K562 (cell line): ENCODE results near the gene RNF224. TPM values are rescaled to one million over a fixed set of nuclear protein-coding genes. Genes with fewer than 3 reads are reported as not detected.
A peak's percentile ranks its signal among the peaks of the same experiment; 100 is the strongest.

Source experiments
- FOXA1 ChIP-seq: fragments of 450-650 bp; IDR thresholded peaks from 2 replicates; pipeline ENCODE4 v1.6.1; 2016; ENCODE audit warnings: mild to moderate bottlenecking, borderline replicate concordance
- ID3 ChIP-seq, 2 experiments: fragments of 250-450 bp in 1 of 2; fragments of 450-650 bp in 1 of 2; sonication (Bioruptor Pico) in 1 of 2; IDR thresholded peaks; 2 replicates each; pipeline versions ENCODE4 v1.6.1 to v1.8.0; 2016 to 2021; ENCODE audit warnings: mild to moderate bottlenecking in 2 of 2, moderate library complexity in 2 of 2, missing compliant biosample characterization in 1 of 2, missing genetic modification characterization in 1 of 2
- KAT7 ChIP-seq: sonication (generic); formaldehyde crosslinking; IDR thresholded peaks from 2 replicates; pipeline ENCODE4 v1.8.0; 2022; ENCODE audit warnings: missing genetic modification reagents, mild to moderate bottlenecking, borderline replicate concordance
- MGA ChIP-seq: fragments of 450-650 bp; IDR thresholded peaks from 2 replicates; pipeline ENCODE4 v1.6.1; 2016; ENCODE audit warnings: mild to moderate bottlenecking, moderate library complexity
- PATZ1 ChIP-seq: fragments of 250-450 bp; sonication (Bioruptor Pico); IDR thresholded peaks from 2 replicates; pipeline ENCODE4 v1.5.0; 2020; ENCODE audit warnings: mild to moderate bottlenecking, borderline replicate concordance
- SAFB ChIP-seq: fragments of 200-400 bp; formaldehyde crosslinking; IDR thresholded peaks from 2 replicates; pipeline ENCODE4 v1.6.1; 2017; ENCODE audit warnings: low read depth, low read length, borderline replicate concordance
- TSHZ1 ChIP-seq: fragments of 250-450 bp; sonication (Bioruptor Pico); IDR thresholded peaks from 2 replicates; pipeline ENCODE4 v1.4.0; 2020; ENCODE audit warnings: mild to moderate bottlenecking, moderate library complexity
- polyA plus RNA-seq, 8 experiments: library from polyadenylated mRNA; depleted of rRNA in 4 of 8; stranded (reverse) in 5 of 8; unstranded in 3 of 8; fragments of >200 nt; fragmentation: Nextera tagmentation in 2 of 8; fragmentation: Illumina TruSeq in 1 of 8; extraction: Ambion mirVana in 2 of 8; extraction: Trizol in 1 of 8; gene quantifications; 2 replicates each; pipeline versions ENCODE4 v1.2.1 to v1.2.3, GENCODE V29; 2011 to 2014; ENCODE audit warnings: inconsistent platforms in 1 of 8, missing spikeins in 1 of 8
- total RNA-seq, 7 experiments: library from RNA; depleted of rRNA in 6 of 7; stranded (reverse); fragments of >200 nt in 6 of 7; fragmentation: Illumina TruSeq in 2 of 7; extraction: Trizol in 2 of 7; gene quantifications; 2 replicates each; pipeline versions ENCODE4 v1.2.1 to v1.2.3, GENCODE V29; 2011 to 2021; ENCODE audit warnings: low replicate concordance in 1 of 7

The RNF224 gene
- total and polyA plus RNA-seq, 9 of the 15 experiments (the other 6 are each of a cell fraction or from before 2014, with no cell fraction given), result not detected

- no peak for TF ChIP-seq MGA
- no peak for TF ChIP-seq TSHZ1 (CRISPR knock-in tag)
- TF ChIP-seq KAT7 (CRISPR knock-in tag), result 0 out of 2 replicates have a peak, but pooled peaks have one; percentile 61
- no peak for TF ChIP-seq ID3 (CRISPR knock-in tag; IDR thresholded peaks at IDR 0.05)
- peak; percentile 84 for TF ChIP-seq ID3 (tag; IDR thresholded peaks at IDR 0.05)
- peak; percentile 70; the same call in 1 of the 2 replicates for TF ChIP-seq SAFB
- TF ChIP-seq FOXA1, result peak; percentile 61; the same call in 1 of the 2 replicates
- peak; percentile 36; the same call in 1 of the 2 replicates for TF ChIP-seq PATZ1 (CRISPR knock-in tag)
These were observed 9.1 kb downstream of the RNF224 start (continued) for GRCh38 chr9:137236238-137236935.
